Measurements from ENCODE around the gene ATP4A.

The ATP4A gene

GRCh38 chr19:35549174-35549788 is 14.2 kb downstream of the ATP4A start:
- DNase-seq: peak; percentile 78

- DNase-seq: no peak
Measured at GRCh38 chr19:35546532-35546931, 16.9 kb downstream of the ATP4A start.

- peak; percentile 71 for DNase-seq
Measured at GRCh38 chr19:35545855-35546381, 17.5 kb downstream of the ATP4A start.

- DNase-seq: peak; percentile 93
Measured at GRCh38 chr19:35545001-35545854, 18.2 kb downstream of the ATP4A start, which contains the start of gene TMEM147. Gene TMEM147 (plus strand): TSS chr19:35545626. CDS start chr19:35545740, 114 bp downstream.

- no peak for DNase-seq
Measured at GRCh38 chr19:35544110-35544802, 19.2 kb downstream of the ATP4A start.

- DNase-seq: no peak
Measured at GRCh38 chr19:35543280-35544109, 20.0 kb downstream of the ATP4A start.

- no peak for DNase-seq
Measured at GRCh38 chr19:35542209-35542608, 21.2 kb downstream of the ATP4A start.

- DNase-seq: no peak
Measured at GRCh38 chr19:35540356-35540927, 23.0 kb downstream of the ATP4A start.

- no peak for DNase-seq
Measured at GRCh38 chr19:35539850-35540249, 23.6 kb downstream of the ATP4A start.

GRCh38 chr19:35539314-35539713 is 24.1 kb downstream of the ATP4A start:
- DNase-seq: no peak

- DNase-seq: no peak
Measured at GRCh38 chr19:35534803-35535480, 28.5 kb downstream of the ATP4A start.

- DNase-seq: no peak
Measured at GRCh38 chr19:35533822-35534392, 29.6 kb downstream of the ATP4A start.

GRCh38 chr19:35533201-35533821 is 30.1 kb downstream of the ATP4A start, which contains the start of gene GAPDHS:
Gene GAPDHS (plus strand): TSS chr19:35533456. CDS start chr19:35533528, 72 bp downstream.
- DNase-seq: no peak

- DNase-seq: no peak
Measured at GRCh38 chr19:35531291-35531690, 32.2 kb downstream of the ATP4A start.

- no peak for DNase-seq
Measured at GRCh38 chr19:35529241-35530218, 33.9 kb downstream of the ATP4A start.

- DNase-seq: no peak
Measured at GRCh38 chr19:35528218-35529038, 35.0 kb downstream of the ATP4A start, which contains the start of gene SBSN. Gene SBSN (minus strand): TSS chr19:35528311. CDS start chr19:35528281, 30 bp downstream.

- DNase-seq: no peak
Measured at GRCh38 chr19:35525873-35526272, 37.6 kb downstream of the ATP4A start.

- DNase-seq: no peak
Measured at GRCh38 chr19:35524181-35524837, 39.1 kb downstream of the ATP4A start.

Data from islet precursor cell (in vitro differentiated cells).